Activated B cell treated with CpG ODN at 0.5 μM for 24 hours (primary cell): ENCODE results near the gene RBMS3. TPM values are rescaled to one million over a fixed set of nuclear protein-coding genes. Genes with fewer than 3 reads are reported as not detected.

Experiments used
- ATAC-seq: fragments of 200-7000 bp; cut with Tn5 transposase; one replicate; pipeline ENCODE4 v1.10.0; 2021; ENCODE audit warnings: low read depth, mild to moderate bottlenecking, moderate library complexity
- CTCF ChIA-PET: fragments of 350-600 bp; sonication (Branson Sonifier 250); formaldehyde crosslinking; loops from one replicate; lab custom pipeline; 2021; ENCODE audit warnings: antibody characterized with exemption; lab: Charles Lee
- POLR2A ChIA-PET: fragments of 350-600 bp; sonication (Branson Sonifier 250); formaldehyde crosslinking; loops from one replicate; lab custom pipeline; 2021; ENCODE audit warnings: antibody characterized with exemption; lab: Charles Lee
- DNase-seq: peaks from one replicate; pipeline ENCODE4 v3.0.0; 2022
- H3K27ac Mint-ChIP-seq: one replicate; pipeline ENCODE4 v1.8.0; 2020; ENCODE audit warnings: mixed read lengths
- H3K27me3 Mint-ChIP-seq: one replicate; pipeline ENCODE4 v1.8.0; 2021; ENCODE audit warnings: mixed read lengths
- H3K36me3 Mint-ChIP-seq: one replicate; pipeline ENCODE4 v1.8.0; 2021; ENCODE audit warnings: low read depth, mixed read lengths
- H3K4me1 Mint-ChIP-seq: one replicate; pipeline ENCODE4 v1.8.0; 2021; ENCODE audit warnings: mixed read lengths
- H3K4me3 Mint-ChIP-seq: one replicate; pipeline ENCODE4 v1.8.0; 2020; ENCODE audit warnings: mild to moderate bottlenecking, mixed read lengths
- H3K9me3 Mint-ChIP-seq: one replicate; pipeline ENCODE4 v1.8.0; 2020; ENCODE audit warnings: mixed read lengths
- CTCF ChIP-seq: fragments of 200-600 bp; IDR thresholded peaks from one replicate; pipeline ENCODE4 v1.8.0; 2022; ENCODE audit warnings: antibody characterized with exemption, mild to moderate bottlenecking
- intact Hi-C: fragments of 100-400 bp; cut with micrococcal nuclease; formaldehyde crosslinking; loops from one replicate; pipeline ENCODE4 v1.15.1; 2024
- total RNA-seq: library from RNA; stranded (reverse); gene quantifications from 2 replicates; pipeline ENCODE4 v1.2.3, GENCODE V29; 2022

Gene RBMS3
- total RNA-seq, 1 donor from 2014 or later, result 0.31 TPM

- Mint-ChIP-seq H3K27me3 (no peaks in the 10 kb centered on the region), H3K9me3 (no peaks in the 10 kb centered on the region), H3K4me1 (no peaks in the 10 kb centered on the region), H3K4me3 (no peak overlapping the region), H3K27ac (no peak overlapping the region), H3K36me3 (no peaks in the 10 kb centered on the region)
- ATAC-seq (no peak), DNase-seq (no peak)
- intact Hi-C loops, result no loop called here
- TF ChIP-seq CTCF, result no peak
- ChIA-PET POLR2A (no interaction called here), CTCF (no interaction called here)
These were observed 589.3 kb downstream of the RBMS3 start for GRCh38 chr3:29870136-29870535.

GRCh38 chr3:29871087-29871486, 590.2 kb downstream of the RBMS3 start:
- no peak overlapping the region for H3K27ac Mint-ChIP-seq
- no peak overlapping the region for H3K4me3 Mint-ChIP-seq
- ATAC-seq, result no peak

GRCh38 chr3:29880809-29881208, 599.9 kb downstream of the RBMS3 start:
- intact Hi-C loops, result no loop called here
- Mint-ChIP-seq H3K27me3 (no peaks in the 10 kb centered on the region), H3K9me3 (no peaks in the 10 kb centered on the region), H3K36me3 (no peaks in the 10 kb centered on the region), H3K4me3 (no peak overlapping the region), H3K27ac (no peak overlapping the region), H3K4me1 (no peaks in the 10 kb centered on the region)
- DNase-seq (no peak), ATAC-seq (no peak)
- no peak for TF ChIP-seq CTCF
- CTCF ChIA-PET, result no interaction called here
- POLR2A ChIA-PET, result no interaction called here

More at GRCh38 chr3:29871087-29871486, 590.2 kb downstream of the RBMS3 start:
- ChIA-PET CTCF (no interaction called here), POLR2A (no interaction called here)
- TF ChIP-seq CTCF, result no peak
- no peak for DNase-seq
- H3K27me3 Mint-ChIP-seq, result no peaks in the 10 kb centered on the region
- intact Hi-C loops, result no loop called here
- no peaks in the 10 kb centered on the region for H3K4me1 Mint-ChIP-seq
- no peaks in the 10 kb centered on the region for H3K36me3 Mint-ChIP-seq
- H3K9me3 Mint-ChIP-seq, result no peaks in the 10 kb centered on the region

- Mint-ChIP-seq H3K4me1 (no peaks in the 10 kb centered on the region), H3K4me3 (no peak overlapping the region), H3K36me3 (no peaks in the 10 kb centered on the region), H3K27ac (no peak overlapping the region), H3K9me3 (peaks cover 2% of the 10 kb centered on the region), H3K27me3 (no peaks in the 10 kb centered on the region)
- DNase-seq, result no peak
- ChIA-PET POLR2A (no interaction called here), CTCF (no interaction called here)
- no peak for ATAC-seq
- intact Hi-C loops, result no loop called here
- TF ChIP-seq CTCF, result no peak
These were observed 606.6 kb downstream of the RBMS3 start for GRCh38 chr3:29887451-29887850.

GRCh38 chr3:29889215-29889614, 608.3 kb downstream of the RBMS3 start:
- no peak overlapping the region for H3K27ac Mint-ChIP-seq
- intact Hi-C loops, result no loop called here
- no peaks in the 10 kb centered on the region for H3K27me3 Mint-ChIP-seq
- H3K4me3 Mint-ChIP-seq, result no peak overlapping the region
- TF ChIP-seq CTCF, result no peak
- H3K4me1 Mint-ChIP-seq, result no peaks in the 10 kb centered on the region
- DNase-seq, result no peak
- no peak for ATAC-seq
- ChIA-PET POLR2A (no interaction called here), CTCF (no interaction called here)
- no peaks in the 10 kb centered on the region for H3K36me3 Mint-ChIP-seq
- H3K9me3 Mint-ChIP-seq, result peaks cover 2% of the 10 kb centered on the region
